Ovary (tissue), 9 donors: Measurements from ENCODE around the gene TUSC2. TPM values are rescaled to one million over a fixed set of nuclear protein-coding genes. Genes with fewer than 3 reads are reported as not detected.

Experiments
- DNase-seq, 5 donors: peaks; one replicate each; pipeline ENCODE4 v3.0.0-alpha.2; 2019 to 2020
- H3K27ac ChIP-seq, 2 donors: fragments of 200-600 bp; one replicate each; pipeline versions ENCODE4 v1.5.1 to v1.8.0; 2019 to 2022
- H3K27me3 ChIP-seq: fragments of 200-600 bp; one replicate; pipeline ENCODE4 v1.8.0; 2022
- H3K36me3 ChIP-seq: fragments of 200-600 bp; sonication (generic); one replicate; pipeline ENCODE4 v1.5.1; 2019
- H3K4me1 ChIP-seq: one replicate; pipeline ENCODE4 v1.8.1; 2013; ENCODE audit warnings: mild to moderate bottlenecking, moderate library complexity; ENCODE audit not compliant: insufficient read depth
- H3K4me3 ChIP-seq: fragments of 200-600 bp; sonication (generic); one replicate; pipeline ENCODE4 v1.5.1; 2017
- H3K9me3 ChIP-seq, 2 donors: fragments of 200-600 bp in 1 of 2; sonication (generic) in 1 of 2; one replicate each; pipeline versions ENCODE4 v1.5.1 to v1.8.1; 2013 to 2019; ENCODE audit warnings: mild to moderate bottlenecking in 1 of 2, moderate library complexity in 1 of 2
- CTCF ChIP-seq, 3 donors: fragments of 450-650 bp in 2 of 3; fragments of 200-600 bp in 1 of 3; IDR thresholded peaks; one replicate each; pipeline versions ENCODE4 v1.5.1 to v1.8.0; 2016 to 2022; ENCODE audit warnings: antibody characterized with exemption in 3 of 3, mild to moderate bottlenecking in 1 of 3
- EP300 ChIP-seq: sonication (generic); formaldehyde crosslinking; IDR thresholded peaks from one replicate; pipeline ENCODE4 v1.6.1; 2017; ENCODE audit warnings: antibody characterized with exemption
- POLR2A ChIP-seq: fragments of 450-650 bp; IDR thresholded peaks from one replicate; pipeline ENCODE4 v1.6.1; 2017; ENCODE audit warnings: antibody characterized with exemption, mild to moderate bottlenecking, moderate library complexity
- WGBS, 3 donors: extraction: QIAGEN DNeasy Blood & Tissue Kit in 1 of 3; methylation state at CpG; one replicate each; pipeline versions ENCODE4 v1.1.5 to v1.1.7; 2013 to 2017; 5-methylcytosine and 5-hydroxymethylcytosine counted together
- intact Hi-C, 4 donors: fragments of 100-400 bp; cut with DNase I; formaldehyde crosslinking; loops; one replicate each; pipeline versions ENCODE4 v1.11.0 to v1.15.1; 2022 to 2023
- polyA plus RNA-seq, 2 donors: library from polyadenylated mRNA; stranded (reverse); fragments of 200-250 nt in 1 of 2; fragments of 350-450 nt in 1 of 2; fragmentation: Illumina TruSeq in 1 of 2; extraction: RNeasy Lipid Tissue Mini Kit (QIAGEN cat#74804) in 1 of 2; gene quantifications; one replicate each; pipeline ENCODE4 v1.2.3, GENCODE V29; 2013 to 2014
- total RNA-seq, 7 donors: library from RNA; depleted of rRNA in 2 of 7; stranded (reverse); fragments of >200 nt in 2 of 7; fragmentation: NEBNext Ultra II Directional in 3 of 7; extraction: Animal tissue kit (Norgen Biotek cat#: 25700) in 3 of 7; gene quantifications; one replicate each; pipeline versions ENCODE4 v1.1.0 to v1.2.4, GENCODE V29; 2016 to 2023
- donor health status: DM: no; HTN: no; CAD: no; lungs with moderate emphysema.
- donor health status: DM: no; HTN: no; CAD: no.
- donor health status: Bipolar disorder and iron deficiency.
- donor health status: DM: yes; HTN: yes; CAD: no.
- donor health status: DM: no; HTN: no; CAD: no.
- donor health status: DM: yes; HTN: yes; CAD: no.

TUSC2 gene
- total and polyA plus RNA-seq, 9 donors: 19.4 to 26.4 (median 21.3) TPM

DNA sequence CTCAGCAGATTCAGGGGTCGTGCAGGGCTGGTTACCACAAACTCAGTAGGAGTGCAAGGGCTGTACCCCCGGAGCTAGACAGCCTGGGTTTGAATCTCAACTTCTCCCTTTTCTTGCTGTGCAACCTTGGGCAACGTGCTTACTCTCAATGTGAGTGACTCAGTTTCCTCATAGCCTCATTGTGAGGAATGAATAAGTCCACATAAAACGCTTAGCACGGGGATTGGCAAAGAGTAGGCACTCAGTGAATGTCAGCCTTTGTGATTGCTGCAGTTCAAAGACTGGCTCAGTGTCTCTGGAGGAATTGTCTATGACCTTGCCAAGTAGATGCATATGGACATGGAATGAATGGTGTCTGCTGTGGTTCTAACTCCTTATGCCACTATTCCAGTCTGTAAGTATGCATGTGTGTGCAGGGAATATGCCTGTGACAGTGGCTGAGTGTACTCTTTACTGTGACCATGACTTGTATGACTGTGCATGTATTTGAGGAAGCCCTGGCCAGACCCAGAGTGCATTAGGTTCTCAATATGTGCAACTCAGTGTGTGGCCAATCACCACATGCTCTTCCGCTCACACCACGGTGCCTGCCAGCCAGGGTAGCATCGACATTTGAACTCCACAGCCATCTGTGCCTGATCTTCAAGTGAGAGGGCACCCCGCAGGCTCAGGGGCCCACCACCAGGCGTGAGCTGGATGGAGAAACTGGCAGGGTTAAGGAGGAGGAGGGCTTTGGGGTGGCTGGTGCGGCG is 27.9 kb downstream of the TUSC2 start:
- no peaks in the 10 kb centered on the region for H3K9me3 ChIP-seq
- H3K27me3 ChIP-seq: no peaks in the 10 kb centered on the region
- peak overlapping the region; percentile 9 to 68 for H3K27ac ChIP-seq
- no peaks in the 10 kb centered on the region for H3K36me3 ChIP-seq
- WGBS, 3 donors: 49 to 53% (median 52%) methylated on average over 12 of the region's 12 CpGs
- H3K4me3 ChIP-seq: peak overlapping the region; percentile 37
- TF ChIP-seq POLR2A: no peak
- peaks cover 13% of the 10 kb centered on the region for H3K4me1 ChIP-seq
- intact Hi-C loops: no loop called here
- peak in 2 of 5 donors; percentile 56 to 62 for DNase-seq

DNA sequence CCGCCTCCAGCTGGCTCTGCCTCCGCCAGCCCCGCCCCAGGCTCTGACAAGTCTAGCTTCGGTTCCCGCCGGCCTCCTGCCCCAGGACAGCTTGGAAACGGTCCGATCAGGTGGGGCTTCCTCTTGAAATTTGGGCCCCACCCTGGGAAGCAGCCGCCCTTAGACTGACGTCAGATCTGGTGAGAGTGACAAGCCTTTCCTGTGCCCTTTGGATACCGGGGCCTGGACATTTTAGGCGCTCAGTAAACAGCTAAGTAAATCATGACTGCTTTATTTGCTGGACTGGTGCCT is 28.4 kb downstream of the TUSC2 start:
- intact Hi-C loops: no loop called here
- H3K4me1 ChIP-seq: peaks cover 13% of the 10 kb centered on the region
- WGBS, 3 donors: 0 to 2% (median 1%) methylated on average over 12 of the region's 12 CpGs

GRCh38 chr3:50298836-50299637 is 29.0 kb downstream of the TUSC2 start, which contains the start of the genes HYAL3 and NAA80:
Gene HYAL3 (minus strand): TSS chr3:50299405. CDS start chr3:50295602, 3,803 bp downstream.
Gene NAA80 (minus strand): TSS chr3:50299405. CDS start chr3:50297463, 1,942 bp downstream.
- peak; percentile 59 for TF ChIP-seq EP300
- peak; percentile 95 for TF ChIP-seq POLR2A
- peak in 2 of 3 donors; percentile 55 to 67 for TF ChIP-seq CTCF (IDR thresholded peaks at IDR 0.05)
- no peaks in the 10 kb centered on the region for H3K9me3 ChIP-seq
- intact Hi-C loops: no loop called here
- DNase-seq: peak; percentile 99 to 100 (median 99)
- peak within 1 kb of the TSS; percentile 63 for H3K4me3 ChIP-seq
- no peaks in the 10 kb centered on the region for H3K27me3 ChIP-seq
- peaks cover 13% of the 10 kb centered on the region for H3K4me1 ChIP-seq
- 0% methylated on average over 56 to 61 of the region's 61 CpGs for WGBS, 3 donors
- H3K36me3 ChIP-seq: no peaks in the 10 kb centered on the region
- H3K27ac ChIP-seq: peak within 1 kb of the TSS; percentile 52 to 81

More for the DNA sequence above, 28.4 kb downstream of the TUSC2 start:
- peak overlapping the region; percentile 9 to 68 for H3K27ac ChIP-seq
- H3K27me3 ChIP-seq: no peaks in the 10 kb centered on the region
- DNase-seq: no peak
- TF ChIP-seq POLR2A (peak; percentile 19), EP300 (no peak)
- H3K4me3 ChIP-seq: peak overlapping the region; percentile 37
- H3K9me3 ChIP-seq: no peaks in the 10 kb centered on the region
- no peaks in the 10 kb centered on the region for H3K36me3 ChIP-seq

- no peaks in the 10 kb centered on the region for H3K36me3 ChIP-seq
- peaks cover 8% of the 10 kb centered on the region for H3K4me1 ChIP-seq
- H3K4me3 ChIP-seq: peak overlapping the region; percentile 63
- no peaks in the 10 kb centered on the region for H3K9me3 ChIP-seq
- intact Hi-C loops: no loop called here
- H3K27ac ChIP-seq: peak overlapping the region; percentile 52 to 81
- no peaks in the 10 kb centered on the region for H3K27me3 ChIP-seq
- peak in 2 of 5 donors; percentile 51 to 52 for DNase-seq
- WGBS, 3 donors: 36 to 39% (median 36%) methylated on average over 9 of the region's 9 CpGs
- TF ChIP-seq EP300: no peak
Observed at GRCh38 chr3:50297896-50298725, 29.9 kb downstream of the TUSC2 start.

DNA sequence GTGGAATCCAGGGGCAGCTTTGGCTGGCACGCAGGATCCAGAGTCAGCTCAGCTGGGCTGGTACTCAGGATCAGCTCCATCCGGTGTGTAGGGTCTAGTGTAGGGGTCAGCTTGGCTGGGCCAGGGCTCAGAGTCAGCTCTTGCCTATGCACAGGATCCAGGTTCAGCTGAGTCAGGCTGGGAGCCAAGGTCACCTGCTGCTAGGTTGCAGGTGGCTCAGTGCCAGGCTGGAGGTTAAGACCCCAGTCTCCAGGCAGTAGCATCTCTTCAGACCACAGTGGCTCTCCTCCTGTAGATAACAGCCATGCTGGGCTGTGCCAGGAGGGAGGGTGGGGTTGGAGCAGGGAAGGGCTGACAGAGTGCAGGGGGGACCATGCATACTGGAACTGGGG is 30.6 kb downstream of the TUSC2 start:
- peaks cover 9% of the 10 kb centered on the region for H3K4me1 ChIP-seq
- intact Hi-C loops: no loop called here

More for the DNA sequence above, 30.6 kb downstream of the TUSC2 start:
- peak in 3 of 5 donors; percentile 61 to 67 (median 63) for DNase-seq
- WGBS, 3 donors: 80 to 82% (median 81%) methylated on average over 2 of the region's 2 CpGs
- TF ChIP-seq EP300 (no peak), POLR2A (no peak), CTCF (IDR thresholded peaks at IDR 0.05) (no peak)
- Histone ChIP-seq H3K36me3 (no peaks in the 10 kb centered on the region), H3K27me3 (no peaks in the 10 kb centered on the region), H3K9me3 (no peaks in the 10 kb centered on the region), H3K27ac (no peak overlapping the region), H3K4me3 (no peak overlapping the region)
